ENCODE data around the gene POR. TPM values are rescaled to one million over a fixed set of nuclear protein-coding genes. Genes with fewer than 3 reads are reported as not detected.

Gene POR
- total RNA-seq, 1 donor = 35.2 TPM

DNA sequence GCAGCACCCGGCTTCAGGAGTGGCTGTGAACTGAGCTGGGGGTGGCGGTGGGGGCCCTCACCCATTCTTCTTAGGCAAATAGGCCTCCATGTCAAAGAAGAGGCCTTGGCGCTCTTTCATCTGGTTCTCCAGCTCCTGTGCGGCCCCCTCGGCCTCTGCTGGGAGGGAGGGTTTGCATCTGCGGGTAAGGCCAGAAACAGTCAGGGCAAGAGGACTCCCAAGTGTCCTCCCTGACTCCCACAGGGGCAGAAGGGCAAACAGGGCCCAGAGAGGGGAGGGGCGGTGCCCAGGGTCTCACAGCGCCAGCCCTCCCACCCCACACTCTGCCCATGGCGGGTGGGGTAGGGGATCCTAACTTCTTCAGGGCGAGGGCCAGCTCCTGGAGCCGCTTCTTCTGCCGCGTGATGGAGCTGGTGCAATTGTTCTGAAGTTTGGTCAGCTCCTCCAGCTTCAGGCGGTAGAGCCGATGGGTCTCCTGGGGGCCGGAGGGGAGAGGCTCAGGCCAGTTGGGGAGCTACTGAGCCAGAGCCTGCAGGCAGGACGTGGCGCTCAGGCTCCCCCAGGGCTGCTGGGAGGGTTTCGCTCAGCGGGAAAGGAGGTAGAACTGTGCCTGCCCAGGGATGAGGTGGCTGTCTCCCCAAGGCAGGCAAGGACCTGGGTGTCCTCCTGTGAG is 77.3 kb downstream of the POR start:
- no peak overlapping the region for H3K4me3 ChIP-seq (ENCODE audit: low read depth, low read length)
- TF ChIP-seq, protein P1, sequence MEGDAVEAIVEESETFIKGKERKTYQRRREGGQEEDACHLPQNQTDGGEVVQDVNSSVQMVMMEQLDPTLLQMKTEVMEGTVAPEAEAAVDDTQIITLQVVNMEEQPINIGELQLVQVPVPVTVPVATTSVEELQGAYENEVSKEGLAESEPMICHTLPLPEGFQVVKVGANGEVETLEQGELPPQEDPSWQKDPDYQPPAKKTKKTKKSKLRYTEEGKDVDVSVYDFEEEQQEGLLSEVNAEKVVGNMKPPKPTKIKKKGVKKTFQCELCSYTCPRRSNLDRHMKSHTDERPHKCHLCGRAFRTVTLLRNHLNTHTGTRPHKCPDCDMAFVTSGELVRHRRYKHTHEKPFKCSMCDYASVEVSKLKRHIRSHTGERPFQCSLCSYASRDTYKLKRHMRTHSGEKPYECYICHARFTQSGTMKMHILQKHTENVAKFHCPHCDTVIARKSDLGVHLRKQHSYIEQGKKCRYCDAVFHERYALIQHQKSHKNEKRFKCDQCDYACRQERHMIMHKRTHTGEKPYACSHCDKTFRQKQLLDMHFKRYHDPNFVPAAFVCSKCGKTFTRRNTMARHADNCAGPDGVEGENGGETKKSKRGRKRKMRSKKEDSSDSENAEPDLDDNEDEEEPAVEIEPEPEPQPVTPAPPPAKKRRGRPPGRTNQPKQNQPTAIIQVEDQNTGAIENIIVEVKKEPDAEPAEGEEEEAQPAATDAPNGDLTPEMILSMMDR (IDR thresholded peaks at IDR 0.05; ENCODE audit: insufficient read depth, low read length) = no peak
- no peak for DNase-seq (ENCODE audit: low read depth)

DNA sequence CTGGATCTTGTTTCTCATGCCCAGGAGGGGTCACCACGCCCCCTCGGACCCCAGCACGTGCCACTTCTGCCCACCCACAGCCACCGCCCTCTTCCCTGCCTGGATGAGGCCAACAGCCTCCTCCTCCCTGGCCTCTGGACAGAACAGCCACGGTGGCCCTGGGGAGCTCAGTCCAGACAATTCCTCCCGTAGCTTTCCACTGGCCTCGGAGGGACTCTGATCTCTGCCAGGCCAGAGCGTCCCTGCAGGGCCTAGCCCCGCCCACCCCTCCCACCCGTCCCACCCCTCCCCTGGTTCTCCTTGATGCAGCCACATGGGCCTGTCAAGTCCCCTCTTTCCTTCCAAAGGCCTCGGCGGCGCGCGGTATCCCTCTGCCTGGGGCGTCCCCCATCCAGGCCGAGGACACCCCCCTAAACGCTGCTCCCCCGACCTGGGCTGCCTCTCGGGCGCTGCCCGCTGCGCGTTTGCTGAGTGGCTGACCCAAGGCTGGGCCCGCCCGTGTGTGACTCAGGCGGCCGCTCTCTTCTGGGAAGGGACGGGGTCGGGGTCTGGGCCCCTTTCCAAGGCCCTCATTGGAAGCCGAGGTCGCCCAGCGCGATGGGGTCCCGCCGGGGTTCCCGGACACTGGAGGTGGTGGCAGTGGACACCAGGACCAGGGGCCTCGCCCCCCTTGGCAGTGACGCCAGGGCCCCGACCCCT is 78.9 kb downstream of the POR start:
- DNase-seq (ENCODE audit: low read depth) = peak; percentile 59
- TF ChIP-seq, protein P1 (IDR thresholded peaks at IDR 0.05; ENCODE audit: insufficient read depth, low read length) = no peak
- peak overlapping the region; percentile 82 for H3K4me3 ChIP-seq (ENCODE audit: low read depth, low read length)

DNA sequence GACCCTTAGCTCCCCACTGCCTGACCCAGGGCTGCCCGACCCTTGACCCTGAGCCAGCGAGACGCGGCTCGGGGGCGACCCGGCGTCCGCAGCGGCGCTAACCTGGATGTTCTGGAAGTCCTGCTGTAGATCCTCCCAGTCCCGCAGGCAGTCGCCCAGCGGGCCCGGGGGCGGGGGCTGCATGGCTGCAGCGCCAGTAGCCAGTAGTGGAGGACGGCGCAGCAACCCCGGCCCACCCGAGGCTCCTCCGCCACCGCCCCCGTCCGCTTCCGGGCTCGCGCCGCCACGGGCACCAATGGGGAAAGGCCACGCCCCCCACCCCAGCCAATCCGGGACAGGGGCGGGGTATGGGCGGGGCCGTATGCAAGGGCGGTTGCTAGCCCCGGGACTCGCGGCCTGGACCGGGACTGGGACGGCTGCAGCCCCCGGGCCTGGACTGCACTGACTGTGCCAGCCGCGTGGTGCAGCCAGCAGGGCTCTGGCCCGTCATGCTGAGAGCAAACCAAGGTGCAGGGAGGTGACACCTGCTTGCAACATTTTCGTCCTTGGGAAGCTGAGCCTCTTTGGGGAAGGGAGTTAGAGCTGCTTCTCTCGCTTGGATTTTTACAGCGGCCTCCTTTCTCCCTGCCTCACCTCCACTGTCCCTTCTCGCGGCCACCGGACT is 79.6 kb downstream of the POR start, which contains the start of gene TMEM120A:
TSS of gene TMEM120A (minus strand) at position 208 of the 664 bp plus-strand sequence. CDS start at position 183, 25 bp downstream.
- TF ChIP-seq, protein P1 (IDR thresholded peaks at IDR 0.05; ENCODE audit: insufficient read depth, low read length) = peak; percentile 35

DNA sequence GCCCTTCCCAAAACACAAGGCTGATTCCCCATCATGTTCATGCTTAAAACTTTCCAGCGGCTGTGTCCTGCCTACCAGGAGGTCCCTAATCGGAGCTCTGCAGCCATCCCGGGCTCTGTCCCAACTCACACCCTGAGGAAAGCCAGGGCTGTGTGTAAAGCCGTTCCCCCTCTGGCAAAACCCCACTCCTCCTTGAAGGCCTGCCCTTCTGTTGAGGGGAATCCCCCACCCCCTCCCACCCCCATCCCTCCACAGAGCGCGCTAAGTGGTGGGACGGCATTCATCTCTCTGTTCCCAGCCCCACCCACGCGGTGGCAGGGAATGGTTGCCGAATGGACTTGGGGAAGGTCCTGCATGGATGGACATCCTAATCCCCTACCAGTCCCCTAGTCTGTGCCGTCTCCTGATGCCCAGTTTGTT is 80.1 kb downstream of the POR start:
- TF ChIP-seq, protein P1 (IDR thresholded peaks at IDR 0.05; ENCODE audit: insufficient read depth, low read length) = no peak
- peak; percentile 10 for DNase-seq (ENCODE audit: low read depth)
- peak overlapping the region; percentile 70 for H3K4me3 ChIP-seq (ENCODE audit: low read depth, low read length)

More for the DNA sequence above, 79.6 kb downstream of the POR start, which contains the start of gene TMEM120A:
- H3K4me3 ChIP-seq (ENCODE audit: low read depth, low read length) = peak within 1 kb of the TSS; percentile 82
- DNase-seq (ENCODE audit: low read depth) = peak; percentile 84

DNA sequence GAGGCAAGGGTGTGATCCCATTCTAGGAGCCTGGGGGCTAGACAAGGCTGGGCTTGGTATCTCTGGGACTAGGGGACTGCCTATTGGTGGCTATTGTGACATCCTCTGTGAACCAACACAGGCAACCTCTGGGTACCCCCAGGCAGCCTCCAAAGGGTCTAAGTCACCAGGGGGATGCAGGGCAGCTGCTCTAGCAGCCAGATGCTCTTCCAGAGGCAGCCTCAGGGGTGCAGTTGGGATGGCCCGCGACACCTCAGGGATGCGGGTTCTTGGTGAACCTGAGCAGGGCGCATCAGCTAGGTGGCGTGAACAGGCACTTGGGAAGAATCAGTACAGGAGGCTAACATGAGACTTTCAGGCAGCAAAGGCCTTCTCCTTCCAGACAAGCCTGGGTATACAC is 81.0 kb downstream of the POR start:
- no peak overlapping the region for H3K4me3 ChIP-seq (ENCODE audit: low read depth, low read length)
- TF ChIP-seq, protein P1 (IDR thresholded peaks at IDR 0.05; ENCODE audit: insufficient read depth, low read length) = no peak
- no peak for DNase-seq (ENCODE audit: low read depth)

DNA sequence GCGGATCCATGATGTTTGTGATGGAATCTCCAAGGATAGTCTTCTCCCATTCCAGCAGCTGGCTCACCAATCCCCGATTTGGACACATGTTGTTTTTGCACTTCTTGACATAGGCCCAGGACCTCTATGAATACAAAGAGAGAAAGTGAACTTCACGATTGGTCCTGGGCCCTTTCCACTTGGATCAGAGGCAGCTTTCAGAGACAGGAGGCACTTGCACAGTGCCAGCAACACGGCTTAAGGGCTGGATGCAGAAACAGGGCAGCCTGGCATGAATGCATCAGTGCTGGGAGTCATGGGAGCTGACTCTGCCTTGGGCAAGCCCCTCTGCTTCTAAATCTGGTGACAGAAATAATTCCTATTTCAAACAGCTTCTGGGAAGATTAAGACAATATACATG is 81.5 kb downstream of the POR start:
- TF ChIP-seq, protein P1 (IDR thresholded peaks at IDR 0.05; ENCODE audit: insufficient read depth, low read length) = no peak
- no peak for DNase-seq (ENCODE audit: low read depth)

More for the DNA sequence above, 81.5 kb downstream of the POR start:
- H3K4me3 ChIP-seq (ENCODE audit: low read depth, low read length) = no peak overlapping the region

Measured in fibroblast of the aortic adventitia (primary cell).